Adipocyte (in vitro differentiated cells): ENCODE data around the gene RNU6-9.
"Not testable (repeated sequence)": the region's sequence is repeated elsewhere in the genome, so short reads cannot be mapped to it uniquely, and the experiment has no call there.

Source experiments
- DNase-seq: peaks from one replicate; pipeline ENCODE4 v3.0.0-alpha.2; 2015; ENCODE audit warnings: low read depth
- H3K27me3 ChIP-seq: replicated peaks from 2 replicates; pipeline ENCODE4 v1.7.0; 2013; ENCODE audit warnings: mild to moderate bottlenecking, low read length, moderate library complexity; ENCODE audit not compliant: control insufficient read depth, insufficient read depth
- H3K36me3 ChIP-seq: 2 replicates; pipeline ENCODE4 v1.7.0; 2013; ENCODE audit warnings: low read length, mild to moderate bottlenecking, moderate library complexity; ENCODE audit not compliant: control insufficient read depth, insufficient read depth, severe bottlenecking
- H3K4me1 ChIP-seq: 2 replicates; pipeline ENCODE4 v1.7.0; 2013; ENCODE audit warnings: mild to moderate bottlenecking, low read length, moderate library complexity; ENCODE audit not compliant: control insufficient read depth, insufficient read depth
- H3K4me3 ChIP-seq: 2 replicates; pipeline ENCODE4 v1.7.0; 2013; ENCODE audit warnings: mild to moderate bottlenecking, low read length, moderate library complexity
- H3K9ac ChIP-seq: 2 replicates; pipeline ENCODE4 v1.7.0; 2013; ENCODE audit warnings: mild to moderate bottlenecking, low read length, moderate library complexity
- H3K9me3 ChIP-seq: 2 replicates; pipeline ENCODE4 v1.7.0; 2013; ENCODE audit warnings: mild to moderate bottlenecking, low read length, moderate library complexity; ENCODE audit not compliant: control insufficient read depth

Gene RNU6-9

GRCh38 chr19:853014-853585 lies 40.2 kb upstream of the RNU6-9 start:
- Histone ChIP-seq H3K9me3 (no peaks in the 10 kb centered on the region), H3K4me1 (peaks cover 13% of the 10 kb centered on the region), H3K36me3 (no peaks in the 10 kb centered on the region), H3K9ac (no peak overlapping the region), H3K4me3 (no peak overlapping the region), H3K27me3 (no peaks in the 10 kb centered on the region)
- no peak for DNase-seq

- peaks cover 16% of the 10 kb centered on the region for H3K4me1 ChIP-seq
- H3K9me3 ChIP-seq, H3K9ac ChIP-seq, H3K4me3 ChIP-seq, H3K27me3 ChIP-seq, H3K36me3 ChIP-seq, DNase-seq: not testable (repeated sequence)
Observed at GRCh38 chr19:853614-854220, 39.6 kb upstream of the RNU6-9 start.

- no peak overlapping the region for H3K9ac ChIP-seq
- no peak overlapping the region for H3K4me3 ChIP-seq
- H3K9me3 ChIP-seq, result no peaks in the 10 kb centered on the region
- peaks cover 16% of the 10 kb centered on the region for H3K4me1 ChIP-seq
- no peak for DNase-seq
- no peaks in the 10 kb centered on the region for H3K27me3 ChIP-seq
- no peaks in the 10 kb centered on the region for H3K36me3 ChIP-seq
Observed at GRCh38 chr19:854549-854948, 38.7 kb upstream of the RNU6-9 start.

GRCh38 chr19:855142-855541 lies 38.1 kb upstream of the RNU6-9 start:
- DNase-seq, result no peak
- no peaks in the 10 kb centered on the region for H3K9me3 ChIP-seq
- no peaks in the 10 kb centered on the region for H3K27me3 ChIP-seq
- H3K9ac ChIP-seq, result no peak overlapping the region
- peaks cover 16% of the 10 kb centered on the region for H3K4me1 ChIP-seq
- H3K36me3 ChIP-seq, result no peaks in the 10 kb centered on the region
- H3K4me3 ChIP-seq, result no peak overlapping the region

GRCh38 chr19:855566-856120 lies 37.6 kb upstream of the RNU6-9 start:
- no peaks in the 10 kb centered on the region for H3K9me3 ChIP-seq
- no peaks in the 10 kb centered on the region for H3K27me3 ChIP-seq
- no peak overlapping the region for H3K9ac ChIP-seq
- no peak for DNase-seq
- H3K4me3 ChIP-seq, result no peak overlapping the region
- H3K36me3 ChIP-seq, result no peaks in the 10 kb centered on the region
- peaks cover 16% of the 10 kb centered on the region for H3K4me1 ChIP-seq

GRCh38 chr19:858284-858683 lies 35.0 kb upstream of the RNU6-9 start:
- Histone ChIP-seq H3K9me3 (no peaks in the 10 kb centered on the region), H3K27me3 (no peaks in the 10 kb centered on the region), H3K4me3 (no peak overlapping the region), H3K9ac (no peak overlapping the region), H3K36me3 (peaks cover 6% of the 10 kb centered on the region), H3K4me1 (peaks cover 7% of the 10 kb centered on the region)
- DNase-seq, result no peak

DNA sequence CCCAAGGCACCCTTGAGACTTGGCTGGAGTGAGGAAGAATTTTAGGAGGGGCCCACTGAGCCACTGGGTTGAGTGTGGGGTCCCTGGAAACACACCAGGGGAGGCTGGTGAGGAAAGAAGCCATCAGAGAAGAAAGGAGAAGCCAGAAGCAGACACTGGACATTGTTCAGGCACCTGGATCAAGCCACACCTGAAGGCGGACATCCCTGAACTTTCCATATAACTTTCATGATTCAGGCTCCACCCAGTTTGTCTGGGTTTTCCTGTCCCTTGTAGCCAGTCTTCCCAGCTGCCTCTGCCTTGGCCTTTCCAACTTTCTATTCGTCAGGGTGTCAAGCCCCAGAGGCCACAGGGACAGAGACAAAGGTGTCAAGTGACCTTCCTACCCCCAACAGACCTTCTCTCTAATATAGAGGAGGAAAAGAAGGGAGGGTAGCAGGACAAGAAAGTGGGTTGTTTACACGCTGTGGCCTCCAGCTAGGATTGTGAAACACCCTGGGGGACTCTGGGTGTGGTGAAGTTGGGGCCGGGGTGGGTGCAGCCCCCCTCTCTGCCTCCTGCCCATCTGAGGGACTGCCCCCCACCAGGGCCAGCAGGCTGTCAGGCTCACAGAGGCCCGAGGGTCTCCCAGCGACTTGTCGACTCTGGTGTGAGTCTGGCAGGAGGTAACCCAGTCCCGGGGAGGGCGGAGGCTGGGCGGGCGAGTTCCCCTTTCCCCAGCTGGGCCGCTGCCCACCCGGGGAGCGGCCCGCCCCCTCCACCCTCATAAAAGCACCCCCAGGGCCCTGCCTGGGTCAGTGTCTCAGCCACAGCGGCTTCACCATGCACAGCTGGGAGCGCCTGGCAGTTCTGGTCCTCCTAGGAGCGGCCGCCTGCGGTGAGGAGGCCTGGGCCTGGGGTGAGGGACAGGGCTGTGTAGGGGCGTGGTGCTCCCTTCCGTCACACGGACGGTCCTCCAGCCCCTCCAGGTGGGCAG lies 34.1 kb upstream of the RNU6-9 start, which contains the start of gene CFD:
Gene CFD (plus strand): TSS at position 797 of the 976 bp plus-strand sequence. CDS start 26 bp downstream, at position 823.
- Histone ChIP-seq H3K4me3 (peak within 1 kb of the TSS; percentile 90), H3K36me3 (peaks cover 13% of the 10 kb centered on the region), H3K27me3 (no peaks in the 10 kb centered on the region), H3K9me3 (no peaks in the 10 kb centered on the region), H3K4me1 (peaks cover 7% of the 10 kb centered on the region), H3K9ac (peak within 1 kb of the TSS; percentile 99)
- DNase-seq, result peak; percentile 54

- H3K4me1 ChIP-seq, result peaks cover 7% of the 10 kb centered on the region
- H3K4me3 ChIP-seq, result peak overlapping the region; percentile 90
- H3K27me3 ChIP-seq, result no peaks in the 10 kb centered on the region
- DNase-seq, result no peak
- peak overlapping the region; percentile 99 for H3K9ac ChIP-seq
- peaks cover 14% of the 10 kb centered on the region for H3K36me3 ChIP-seq
- no peaks in the 10 kb centered on the region for H3K9me3 ChIP-seq
Observed at GRCh38 chr19:861141-861755, 32.0 kb upstream of the RNU6-9 start.

DNA sequence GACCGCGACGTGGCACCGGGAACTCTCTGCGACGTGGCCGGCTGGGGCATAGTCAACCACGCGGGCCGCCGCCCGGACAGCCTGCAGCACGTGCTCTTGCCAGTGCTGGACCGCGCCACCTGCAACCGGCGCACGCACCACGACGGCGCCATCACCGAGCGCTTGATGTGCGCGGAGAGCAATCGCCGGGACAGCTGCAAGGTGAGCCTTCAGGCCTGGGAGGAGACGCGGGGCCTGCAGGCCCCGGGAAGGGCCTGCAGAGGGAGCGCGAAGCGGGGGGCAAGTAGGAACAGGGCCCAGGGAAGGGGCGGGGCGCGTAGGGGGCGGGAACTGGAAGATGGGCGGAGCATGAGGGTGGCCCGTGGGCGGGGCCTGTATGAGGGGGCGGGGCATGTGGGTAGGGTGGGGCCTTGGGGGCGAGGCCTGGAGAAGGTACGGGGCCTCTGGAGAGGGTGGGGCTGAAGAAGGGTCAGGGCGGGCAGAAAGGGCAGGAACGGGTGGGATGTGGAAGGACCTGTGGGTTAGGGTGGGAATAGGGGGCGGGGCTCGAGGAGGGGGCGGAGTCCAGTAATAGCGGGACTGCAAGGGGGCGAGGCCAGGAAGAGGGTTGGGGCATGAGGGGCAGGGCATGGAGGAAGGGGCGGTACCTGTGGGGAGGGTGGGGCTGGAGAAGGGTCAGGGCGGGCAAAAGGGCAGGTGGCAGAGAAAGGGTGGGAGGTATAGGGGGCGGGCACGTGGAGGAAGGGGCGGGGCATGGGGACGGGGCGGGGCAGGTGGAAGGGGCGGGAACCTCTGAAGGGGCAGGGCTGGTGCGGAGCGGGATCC lies 31.3 kb upstream of the RNU6-9 start:
- Histone ChIP-seq H3K4me1 (peaks cover 7% of the 10 kb centered on the region), H3K36me3 (peaks cover 14% of the 10 kb centered on the region), H3K9me3 (no peaks in the 10 kb centered on the region), H3K9ac (peak overlapping the region; percentile 60), H3K4me3 (peak overlapping the region; percentile 69), H3K27me3 (no peaks in the 10 kb centered on the region)
- DNase-seq, result peak; percentile 74

DNA sequence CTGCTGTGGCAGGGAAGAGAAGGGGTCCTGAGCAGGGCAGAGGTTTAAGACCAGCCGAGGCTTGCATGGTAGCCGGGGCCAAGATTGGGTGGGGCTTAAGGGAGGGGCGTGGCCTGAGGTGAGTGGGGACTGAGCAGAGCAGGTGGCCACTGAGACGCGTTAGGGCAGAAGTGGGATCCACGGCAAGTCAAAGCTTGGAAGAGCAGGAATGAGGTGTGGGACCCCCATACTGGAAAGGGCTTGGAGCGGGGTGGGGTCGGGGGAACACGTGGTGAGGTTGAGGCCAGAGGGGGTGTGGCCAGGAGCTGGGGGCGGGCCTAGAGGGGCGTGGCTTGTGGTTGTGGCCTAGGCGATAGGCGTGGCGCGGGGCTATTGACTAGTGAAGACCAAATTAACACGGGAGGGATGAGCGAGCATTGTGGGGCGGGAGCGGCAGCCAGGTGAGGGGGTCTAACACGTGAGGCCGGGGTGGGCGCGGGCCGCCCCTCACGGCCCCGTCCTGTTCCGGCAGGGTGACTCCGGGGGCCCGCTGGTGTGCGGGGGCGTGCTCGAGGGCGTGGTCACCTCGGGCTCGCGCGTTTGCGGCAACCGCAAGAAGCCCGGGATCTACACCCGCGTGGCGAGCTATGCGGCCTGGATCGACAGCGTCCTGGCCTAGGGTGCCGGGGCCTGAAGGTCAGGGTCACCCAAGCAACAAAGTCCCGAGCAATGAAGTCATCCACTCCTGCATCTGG lies 30.5 kb upstream of the RNU6-9 start:
- peaks cover 7% of the 10 kb centered on the region for H3K4me1 ChIP-seq
- DNase-seq, result peak; percentile 60
- no peak overlapping the region for H3K9ac ChIP-seq
- no peaks in the 10 kb centered on the region for H3K9me3 ChIP-seq
- H3K4me3 ChIP-seq, result no peak overlapping the region
- peaks cover 14% of the 10 kb centered on the region for H3K36me3 ChIP-seq
- H3K27me3 ChIP-seq, result no peaks in the 10 kb centered on the region
